GM23338 (cell line): Measurements from ENCODE around the gene UNC13C.

Experiments
- CREB1 ChIP-seq: fragments of 250-450 bp; sonication (Bioruptor Pico); IDR thresholded peaks from 2 replicates; pipeline ENCODE4 v1.5.0; 2020; ENCODE audit warnings: low read depth, mild to moderate bottlenecking, moderate library complexity
- CTCF ChIP-seq, 2 experiments: fragments of 200-600 bp in 1 of 2; sonication (generic) in 1 of 2; conservative IDR thresholded peaks; 2 replicates each; pipeline versions ENCODE4 v1.5.1 to v1.6.1; 2016 to 2017; ENCODE audit warnings: antibody characterized with exemption in 2 of 2, low read depth in 2 of 2, mild to moderate bottlenecking in 2 of 2, moderate library complexity in 1 of 2
- ETS1 ChIP-seq: IDR thresholded peaks from 2 replicates; pipeline ENCODE4 v1.6.1; 2016; ENCODE audit warnings: antibody characterized with exemption
- EZH2 ChIP-seq: fragments of 200-600 bp; sonication (generic); IDR thresholded peaks from one replicate; pipeline ENCODE4 v1.8.0; 2017; ENCODE audit warnings: antibody characterized with exemption, mild to moderate bottlenecking, low read depth; ENCODE audit not compliant: unreplicated experiment
- EZH2phosphoT487 ChIP-seq: fragments of 200-600 bp; sonication (generic); IDR thresholded peaks from one replicate; pipeline ENCODE4 v1.8.1; 2018; ENCODE audit warnings: antibody characterized with exemption; ENCODE audit not compliant: unreplicated experiment
- JUNB ChIP-seq: IDR thresholded peaks from one replicate; pipeline ENCODE4 v1.6.1; 2016; ENCODE audit warnings: antibody characterized with exemption; ENCODE audit not compliant: unreplicated experiment
- NANOG ChIP-seq: IDR thresholded peaks from 2 replicates; pipeline ENCODE4 v1.6.1; 2016; ENCODE audit warnings: antibody characterized with exemption, borderline replicate concordance
- POLR2AphosphoS5 ChIP-seq: IDR thresholded peaks from 2 replicates; pipeline ENCODE4 v1.6.1; 2016; ENCODE audit warnings: antibody characterized with exemption, low read depth
- REST ChIP-seq: IDR thresholded peaks from one replicate; pipeline ENCODE4 v1.6.1; 2018; ENCODE audit warnings: antibody characterized with exemption; ENCODE audit not compliant: unreplicated experiment
- STAT1 ChIP-seq: IDR thresholded peaks from one replicate; pipeline ENCODE4 v1.6.1; 2016; ENCODE audit warnings: antibody characterized with exemption; ENCODE audit not compliant: unreplicated experiment
- ZNF114 ChIP-seq: fragments of 250-450 bp; sonication (Bioruptor Pico); IDR thresholded peaks from 2 replicates; pipeline ENCODE4 v1.5.0; 2020; ENCODE audit warnings: mild to moderate bottlenecking, moderate library complexity
- ZNF331 ChIP-seq: fragments of 250-450 bp; sonication (Bioruptor Pico); IDR thresholded peaks from 2 replicates; pipeline ENCODE4 v1.5.0; 2020; ENCODE audit warnings: low read depth, mild to moderate bottlenecking, moderate library complexity
- TF ChIP-seq, protein P1 (sequence below): fragments of 250-450 bp; sonication (Bioruptor Pico); IDR thresholded peaks from 2 replicates; pipeline ENCODE4 v1.5.0; 2020; ENCODE audit warnings: mild to moderate bottlenecking, moderate library complexity

GRCh38 chr15:54226455-54226854 lies 248.2 kb downstream of the UNC13C start:
- TF ChIP-seq CTCF (conservative IDR thresholded peaks at IDR 0.05; ENCODE audit: low read depth in 2 of 2): no peak
- no peak for TF ChIP-seq EZH2
- no peak for TF ChIP-seq POLR2AphosphoS5
- TF ChIP-seq NANOG: no peak
- TF ChIP-seq JUNB: no peak
- no peak for TF ChIP-seq ZNF114 (CRISPR knock-in tag)
- no peak for TF ChIP-seq ZNF331 (CRISPR knock-in tag)
- TF ChIP-seq EZH2phosphoT487: no peak
- TF ChIP-seq STAT1: no peak
- TF ChIP-seq REST: no peak
- no peak for TF ChIP-seq CREB1
- TF ChIP-seq, protein P1, sequence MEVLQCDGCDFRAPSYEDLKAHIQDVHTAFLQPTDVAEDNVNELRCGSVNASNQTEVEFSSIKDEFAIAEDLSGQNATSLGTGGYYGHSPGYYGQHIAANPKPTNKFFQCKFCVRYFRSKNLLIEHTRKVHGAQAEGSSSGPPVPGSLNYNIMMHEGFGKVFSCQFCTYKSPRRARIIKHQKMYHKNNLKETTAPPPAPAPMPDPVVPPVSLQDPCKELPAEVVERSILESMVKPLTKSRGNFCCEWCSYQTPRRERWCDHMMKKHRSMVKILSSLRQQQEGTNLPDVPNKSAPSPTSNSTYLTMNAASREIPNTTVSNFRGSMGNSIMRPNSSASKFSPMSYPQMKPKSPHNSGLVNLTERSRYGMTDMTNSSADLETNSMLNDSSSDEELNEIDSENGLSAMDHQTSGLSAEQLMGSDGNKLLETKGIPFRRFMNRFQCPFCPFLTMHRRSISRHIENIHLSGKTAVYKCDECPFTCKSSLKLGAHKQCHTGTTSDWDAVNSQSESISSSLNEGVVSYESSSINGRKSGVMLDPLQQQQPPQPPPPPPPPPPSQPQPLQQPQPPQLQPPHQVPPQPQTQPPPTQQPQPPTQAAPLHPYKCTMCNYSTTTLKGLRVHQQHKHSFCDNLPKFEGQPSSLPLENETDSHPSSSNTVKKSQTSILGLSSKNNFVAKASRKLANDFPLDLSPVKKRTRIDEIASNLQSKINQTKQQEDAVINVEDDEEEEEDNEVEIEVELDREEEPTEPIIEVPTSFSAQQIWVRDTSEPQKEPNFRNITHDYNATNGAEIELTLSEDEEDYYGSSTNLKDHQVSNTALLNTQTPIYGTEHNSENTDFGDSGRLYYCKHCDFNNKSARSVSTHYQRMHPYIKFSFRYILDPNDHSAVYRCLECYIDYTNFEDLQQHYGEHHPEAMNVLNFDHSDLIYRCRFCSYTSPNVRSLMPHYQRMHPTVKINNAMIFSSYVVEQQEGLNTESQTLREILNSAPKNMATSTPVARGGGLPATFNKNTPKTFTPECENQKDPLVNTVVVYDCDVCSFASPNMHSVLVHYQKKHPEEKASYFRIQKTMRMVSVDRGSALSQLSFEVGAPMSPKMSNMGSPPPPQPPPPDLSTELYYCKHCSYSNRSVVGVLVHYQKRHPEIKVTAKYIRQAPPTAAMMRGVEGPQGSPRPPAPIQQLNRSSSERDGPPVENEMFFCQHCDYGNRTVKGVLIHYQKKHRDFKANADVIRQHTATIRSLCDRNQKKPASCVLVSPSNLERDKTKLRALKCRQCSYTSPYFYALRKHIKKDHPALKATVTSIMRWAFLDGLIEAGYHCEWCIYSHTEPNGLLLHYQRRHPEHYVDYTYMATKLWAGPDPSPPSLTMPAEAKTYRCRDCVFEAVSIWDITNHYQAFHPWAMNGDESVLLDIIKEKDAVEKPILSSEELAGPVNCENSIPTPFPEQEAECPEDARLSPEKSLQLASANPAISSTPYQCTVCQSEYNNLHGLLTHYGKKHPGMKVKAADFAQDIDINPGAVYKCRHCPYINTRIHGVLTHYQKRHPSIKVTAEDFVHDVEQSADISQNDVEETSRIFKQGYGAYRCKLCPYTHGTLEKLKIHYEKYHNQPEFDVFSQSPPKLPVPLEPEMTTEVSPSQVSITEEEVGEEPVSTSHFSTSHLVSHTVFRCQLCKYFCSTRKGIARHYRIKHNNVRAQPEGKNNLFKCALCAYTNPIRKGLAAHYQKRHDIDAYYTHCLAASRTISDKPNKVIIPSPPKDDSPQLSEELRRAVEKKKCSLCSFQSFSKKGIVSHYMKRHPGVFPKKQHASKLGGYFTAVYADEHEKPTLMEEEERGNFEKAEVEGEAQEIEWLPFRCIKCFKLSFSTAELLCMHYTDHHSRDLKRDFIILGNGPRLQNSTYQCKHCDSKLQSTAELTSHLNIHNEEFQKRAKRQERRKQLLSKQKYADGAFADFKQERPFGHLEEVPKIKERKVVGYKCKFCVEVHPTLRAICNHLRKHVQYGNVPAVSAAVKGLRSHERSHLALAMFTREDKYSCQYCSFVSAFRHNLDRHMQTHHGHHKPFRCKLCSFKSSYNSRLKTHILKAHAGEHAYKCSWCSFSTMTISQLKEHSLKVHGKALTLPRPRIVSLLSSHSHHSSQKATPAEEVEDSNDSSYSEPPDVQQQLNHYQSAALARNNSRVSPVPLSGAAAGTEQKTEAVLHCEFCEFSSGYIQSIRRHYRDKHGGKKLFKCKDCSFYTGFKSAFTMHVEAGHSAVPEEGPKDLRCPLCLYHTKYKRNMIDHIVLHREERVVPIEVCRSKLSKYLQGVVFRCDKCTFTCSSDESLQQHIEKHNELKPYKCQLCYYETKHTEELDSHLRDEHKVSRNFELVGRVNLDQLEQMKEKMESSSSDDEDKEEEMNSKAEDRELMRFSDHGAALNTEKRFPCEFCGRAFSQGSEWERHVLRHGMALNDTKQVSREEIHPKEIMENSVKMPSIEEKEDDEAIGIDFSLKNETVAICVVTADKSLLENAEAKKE (CRISPR knock-in tag): no peak
- TF ChIP-seq ETS1: no peak
